K562 (cell line): ENCODE data around the gene P4HB. TPM values are rescaled to one million over a fixed set of nuclear protein-coding genes. Genes with fewer than 3 reads are reported as not detected.

Experiments
- ATAC-seq: fragments of 200-7000 bp; cut with Tn5 transposase; 3 replicates; pipeline ENCODE4 v1.9.1; 2020; ENCODE audit warnings: moderate library complexity
- BruUV-seq: library from RNA; stranded (reverse); fragments of 400-500 nt; replicated peaks from 2 replicates; lab custom pipeline; 2021; lab: Mats Ljungman, UMichigan
- CTCF ChIA-PET: fragments of 300-600 bp; formaldehyde crosslinking; extraction: SDS; loops from one replicate; lab custom pipeline; 2021; ENCODE audit warnings: low intra/inter-chr PET ratio; lab: Yijun Ruan, JAX
- POLR2A ChIA-PET: fragments of 300-600, 350-650 bp; sonication (Branson Sonifier 250); formaldehyde crosslinking; extraction: SDS; loops from one replicate; lab custom pipeline; 2021; ENCODE audit warnings: antibody characterized with exemption, inconsistent platforms; lab: Yijun Ruan, JAX
- DNase-seq, 4 experiments: peaks; one replicate each; pipeline versions ENCODE4 v3.0.0 to v3.0.0-alpha.2; 2011 to 2018; ENCODE audit warnings: low spot score in 3 of 4, mixed read lengths in 3 of 4; ENCODE audit errors: extremely low read depth in 1 of 4
- FAIRE-seq: peaks from 2 replicates; lab custom pipeline; 2011; peaks lifted over from hg19 to GRCh38; lab: Jason Lieb, UNC
- H2AFZ ChIP-seq: 2 replicates; pipeline ENCODE4 v1.6.0; 2011; ENCODE audit warnings: low read depth, low read length, control low read depth, inconsistent platforms
- H3K27ac ChIP-seq: fragments of 200-600 bp; 3 replicates; pipeline ENCODE4 v1.8.0; 2011; ENCODE audit warnings: low read depth, mild to moderate bottlenecking, control low read depth, inconsistent platforms, low read length, moderate library complexity, mixed read lengths; ENCODE audit errors: extremely low read depth
- H3K27me3 ChIP-seq, 2 experiments: fragments of 300-600 bp in 1 of 2; 2 replicates in 1 of 2; 3 replicates in 1 of 2; pipeline versions ENCODE4 v1.6.0 to v1.8.0; 2011; ENCODE audit warnings: inconsistent platforms in 2 of 2, low read length in 2 of 2, mild to moderate bottlenecking in 1 of 2, mixed read lengths in 1 of 2, moderate library complexity in 1 of 2; ENCODE audit not compliant: control insufficient read depth in 2 of 2, insufficient read depth in 2 of 2
- H3K36me3 ChIP-seq: fragments of 300-600 bp; 3 replicates; pipeline ENCODE4 v1.8.0; 2011; ENCODE audit warnings: mild to moderate bottlenecking, low read length, inconsistent platforms; ENCODE audit not compliant: control insufficient read depth, insufficient read depth
- H3K4me1 ChIP-seq, 2 experiments: fragments of 200-600 bp in 1 of 2; replicated peaks in 1 of 2; 2 replicates in 1 of 2; 3 replicates in 1 of 2; pipeline versions ENCODE4 v1.5.1 to v1.8.0; 2011; ENCODE audit warnings: inconsistent platforms in 2 of 2, low read length in 2 of 2, mild to moderate bottlenecking in 1 of 2, mixed read lengths in 1 of 2, moderate library complexity in 1 of 2; ENCODE audit not compliant: control insufficient read depth in 2 of 2, insufficient read depth in 2 of 2
- H3K4me2 ChIP-seq: 2 replicates; pipeline ENCODE4 v1.6.1; 2011; ENCODE audit warnings: low read length, control low read depth, inconsistent platforms, mixed read lengths; ENCODE audit not compliant: insufficient read depth
- H3K4me3 ChIP-seq: fragments of 200-600 bp; sonication (generic), shearing (Covaris generic); 2 replicates; pipeline ENCODE4 v1.5.1; 2016; ENCODE audit warnings: control low read depth, inconsistent platforms
- H3K79me2 ChIP-seq: fragments of 200-600 bp; 3 replicates; pipeline ENCODE4 v1.8.0; 2011; ENCODE audit warnings: low read length, inconsistent platforms; ENCODE audit not compliant: control insufficient read depth, insufficient read depth
- H3K9ac ChIP-seq, 2 experiments: 2 replicates each; pipeline versions ENCODE4 v1.6.0 to v1.6.1; 2011; ENCODE audit warnings: low read depth in 2 of 2, low read length in 2 of 2, control low read depth in 1 of 2, inconsistent platforms in 1 of 2, mild to moderate bottlenecking in 1 of 2, mixed read lengths in 1 of 2; ENCODE audit not compliant: insufficient read depth in 1 of 2
- H3K9me1 ChIP-seq: one replicate; pipeline ENCODE4 v1.6.0; 2011; ENCODE audit warnings: inconsistent platforms, mild to moderate bottlenecking, low read length, moderate library complexity; ENCODE audit not compliant: control insufficient read depth, insufficient read depth
- H3K9me3 ChIP-seq: replicated peaks from 2 replicates; pipeline ENCODE4 v1.5.1; 2011; ENCODE audit warnings: low read depth, low read length, inconsistent platforms; ENCODE audit not compliant: control insufficient read depth, insufficient read depth
- H4K20me1 ChIP-seq: replicated peaks from 2 replicates; pipeline ENCODE4 v1.6.1; 2011; ENCODE audit warnings: low read length, inconsistent platforms, mixed read lengths; ENCODE audit not compliant: control insufficient read depth, insufficient read depth
- CC2D1A ChIP-seq: fragments of 450-650 bp; IDR thresholded peaks from 2 replicates; pipeline ENCODE4 v1.6.1; 2017; ENCODE audit warnings: mild to moderate bottlenecking
- EZH2 ChIP-seq: IDR thresholded peaks from 2 replicates; pipeline ENCODE4 v1.6.1; 2012; ENCODE audit warnings: low read depth, mild to moderate bottlenecking, inconsistent platforms, low read length, borderline replicate concordance
- KDM5B ChIP-seq: fragments of 200-600 bp; sonication (generic); IDR thresholded peaks from 2 replicates; pipeline ENCODE4 v1.6.1; 2012; ENCODE audit warnings: low read depth, mild to moderate bottlenecking, moderate library complexity, low read length, control low read depth, inconsistent platforms; ENCODE audit not compliant: insufficient replicate concordance
- POLR2G ChIP-seq: fragments of 200-400 bp; formaldehyde crosslinking; IDR thresholded peaks from 2 replicates; pipeline ENCODE4 v1.6.1; 2017; ENCODE audit warnings: low read depth, mild to moderate bottlenecking, antibody characterized with exemption, low read length, moderate library complexity
- RBFOX2 ChIP-seq: fragments of 200-400 bp; formaldehyde crosslinking; IDR thresholded peaks from 2 replicates; pipeline ENCODE4 v1.6.1; 2017; ENCODE audit warnings: low read depth, mild to moderate bottlenecking, low read length, moderate library complexity
- RBM22 ChIP-seq: fragments of 200-400 bp; formaldehyde crosslinking; IDR thresholded peaks from 2 replicates; pipeline ENCODE4 v1.6.1; 2018; ENCODE audit warnings: low read length, low read depth; ENCODE audit not compliant: poor library complexity, severe bottlenecking
- SAP30 ChIP-seq: fragments of 200-600 bp; sonication (generic); IDR thresholded peaks from 2 replicates; pipeline ENCODE4 v1.6.1; 2012; ENCODE audit warnings: borderline replicate concordance, low read depth, mild to moderate bottlenecking, moderate library complexity, low read length, control low read depth, inconsistent platforms; ENCODE audit not compliant: insufficient read depth, poor library complexity, severe bottlenecking
- SRF ChIP-seq, 2 experiments: fragments of 250-450, 450-650 bp in 1 of 2; sonication (Bioruptor Pico) in 1 of 2; sonication (generic) in 1 of 2; formaldehyde crosslinking; IDR thresholded peaks; 2 replicates each; pipeline versions ENCODE4 v1.5.0 to v1.5.1; 2020 to 2022; ENCODE audit warnings: mild to moderate bottlenecking in 1 of 2, missing genetic modification reagents in 1 of 2
- WGBS: fragments of 100-300 bp; shearing (Covaris generic); methylation state at CpG from one replicate; pipeline ENCODE4 v1.1.6; 2016; ENCODE audit warnings: low coverage, mixed read lengths; ENCODE audit not compliant: insufficient coverage; ENCODE audit errors: missing lambda C conversion rate; 5-methylcytosine and 5-hydroxymethylcytosine counted together
- in situ Hi-C: fragments of 300-500 bp; cut with MboI; formaldehyde crosslinking; loops from 4 replicates; pipeline ENCODE4 v1.15.0; 2018; ENCODE audit warnings: inconsistent platforms, mixed read lengths
- intact Hi-C: fragments of 100-400 bp; cut with micrococcal nuclease; formaldehyde crosslinking; loops from 2 replicates; pipeline ENCODE4 v1.14.2; 2022
- polyA plus RNA-seq, 8 experiments: library from polyadenylated mRNA; depleted of rRNA in 4 of 8; stranded (reverse) in 5 of 8; unstranded in 3 of 8; fragments of >200 nt; fragmentation: Nextera tagmentation in 2 of 8; fragmentation: Illumina TruSeq in 1 of 8; extraction: Ambion mirVana in 2 of 8; extraction: Trizol in 1 of 8; gene quantifications; 2 replicates each; pipeline versions ENCODE4 v1.2.1 to v1.2.3, GENCODE V29; 2011 to 2014; ENCODE audit warnings: inconsistent platforms in 1 of 8, missing spikeins in 1 of 8
- total RNA-seq, 7 experiments: library from RNA; depleted of rRNA in 6 of 7; stranded (reverse); fragments of >200 nt in 6 of 7; fragmentation: Illumina TruSeq in 2 of 7; extraction: Trizol in 2 of 7; gene quantifications; 2 replicates each; pipeline versions ENCODE4 v1.2.1 to v1.2.3, GENCODE V29; 2011 to 2021; ENCODE audit warnings: low replicate concordance in 1 of 7

The P4HB gene
- total and polyA plus RNA-seq, 9 of the 15 experiments (the other 6 are each of a cell fraction or from before 2014, with no cell fraction given): 4.4 to 645 (median 325) TPM

GRCh38 chr17:81854974-81855774 is 5.2 kb downstream of the P4HB start (continued):
- TF ChIP-seq CC2D1A: no peak
- peak; percentile 87 for TF ChIP-seq RBM22
- TF ChIP-seq KDM5B: peak; percentile 25

GRCh38 chr17:81852237-81852636 is 8.1 kb downstream of the P4HB start:
- no peak overlapping the region for H3K4me3 ChIP-seq
- ChIA-PET POLR2A (interaction anchor here (0.7 to 8.3 kb wide), 7 partner anchors 9 to 743 kb away, joined by 3 to 85 read pairs (median 5); partner anchors contain the start of genes MCRIP1, MRPL12 and P4HB), CTCF (no interaction called here)
- H3K9me3 ChIP-seq: no peaks in the 10 kb centered on the region
- WGBS: 98% methylated on average over 11 of the region's 12 CpGs
- H4K20me1 ChIP-seq: no peaks in the 10 kb centered on the region; the same call in 1 of the 2 replicates
- H3K4me1 ChIP-seq: peaks cover 0 to 14% of the 10 kb centered on the region in 2 experiments; a peak in 1 of 5 replicates
- DNase-seq (no peak), FAIRE-seq (no peak), ATAC-seq (no peak)
- peaks cover 47% of the 10 kb centered on the region for H3K79me2 ChIP-seq
- H3K9me1 ChIP-seq: no peaks in the 10 kb centered on the region
- intact Hi-C loops: no loop called here
- H3K4me2 ChIP-seq: no peak overlapping the region
- no peak overlapping the region for H3K27ac ChIP-seq
- peak; percentile 63; the same call in 1 of the 2 replicates for TF ChIP-seq RBFOX2
- peak; percentile 35 for TF ChIP-seq RBM22
- no peak for TF ChIP-seq EZH2
- TF ChIP-seq SRF (CRISPR knock-in tag; IDR thresholded peaks at IDR 0.05): no peak
- no peak for TF ChIP-seq SAP30
- TF ChIP-seq POLR2G: peak; percentile 62; the same call in 1 of the 2 replicates
- H3K9ac ChIP-seq: peak overlapping the region in 1 of 2 experiments; percentile 64; a peak in 1 of 4 replicates
- in situ Hi-C loops: no loop called here
- BruUV-seq: no TSS peak
- peaks cover 90% of the 10 kb centered on the region; the same call in 2 of the 3 replicates for H3K36me3 ChIP-seq
- H2AFZ ChIP-seq: no peak overlapping the region
- no peaks in the 10 kb centered on the region for H3K27me3 ChIP-seq
